GM21737 (cell line): ENCODE data around the gene SCMH1.

Experiments
- ATAC-seq: cut with Tn5 transposase; IDR thresholded peaks from one replicate; pipeline ENCODE4 v1.9.1; 2021; ENCODE audit warnings: mild to moderate bottlenecking, moderate library complexity; ENCODE audit not compliant: unreplicated experiment

The SCMH1 gene

DNA sequence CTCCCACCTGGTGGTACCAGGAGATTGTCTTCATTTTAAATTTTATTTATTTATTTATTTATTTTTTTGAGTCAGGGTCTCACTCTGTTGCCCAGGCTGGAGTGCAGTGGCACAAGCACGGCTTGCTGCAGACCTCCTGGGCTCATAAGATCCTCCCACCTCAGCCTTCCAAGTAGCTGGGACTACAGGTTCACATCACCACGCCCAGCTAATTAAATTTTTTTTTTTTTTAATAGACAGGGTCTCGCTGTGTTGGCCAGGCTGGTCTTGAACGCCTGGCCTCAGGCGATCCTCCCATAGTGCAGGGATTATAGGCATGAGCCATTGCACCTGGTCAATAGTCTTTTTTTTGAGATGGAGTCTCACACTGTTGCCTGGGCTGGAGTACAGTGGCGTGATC is 229.1 kb downstream of the SCMH1 start:
- no peak for ATAC-seq

DNA sequence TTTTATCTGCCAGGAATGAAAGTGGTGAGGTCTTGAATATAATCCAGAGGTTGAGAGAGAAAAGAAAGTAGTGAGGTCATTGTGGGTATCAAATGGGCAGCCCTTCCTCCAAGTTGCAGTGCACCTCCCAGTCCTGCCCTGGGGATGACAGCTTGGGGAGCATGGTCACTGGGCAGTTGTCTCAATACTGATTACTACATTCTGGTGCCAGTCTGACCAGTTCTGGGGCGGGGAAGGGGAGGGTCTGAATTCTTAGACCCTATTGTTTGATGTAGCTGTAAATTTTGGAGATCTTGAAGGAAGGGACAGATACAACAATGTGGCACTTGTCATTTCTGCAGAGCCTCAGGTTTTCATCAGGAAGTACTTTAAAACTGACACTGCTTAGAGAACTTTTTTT is 231.8 kb downstream of the SCMH1 start:
- no peak for ATAC-seq

DNA sequence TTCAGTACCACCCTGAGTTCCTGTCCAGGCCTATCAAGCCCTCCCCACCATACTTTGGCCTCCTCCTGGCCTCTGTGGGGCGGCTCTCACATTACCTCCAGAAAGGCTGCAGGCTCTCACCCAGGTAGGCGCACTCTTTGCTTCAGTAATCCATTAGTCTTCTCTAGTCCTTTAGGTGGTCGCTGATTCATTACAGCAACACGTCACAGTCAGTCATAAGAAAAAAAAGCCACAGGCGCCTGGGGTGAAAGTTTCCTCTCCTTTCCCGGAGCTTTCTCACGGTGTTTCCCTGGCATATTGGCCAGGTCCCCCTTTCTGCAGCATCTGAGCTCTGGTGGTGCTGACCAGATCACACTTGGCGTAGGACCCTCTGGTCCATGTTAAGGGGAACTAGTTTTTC is 232.6 kb downstream of the SCMH1 start:
- no peak for ATAC-seq

DNA sequence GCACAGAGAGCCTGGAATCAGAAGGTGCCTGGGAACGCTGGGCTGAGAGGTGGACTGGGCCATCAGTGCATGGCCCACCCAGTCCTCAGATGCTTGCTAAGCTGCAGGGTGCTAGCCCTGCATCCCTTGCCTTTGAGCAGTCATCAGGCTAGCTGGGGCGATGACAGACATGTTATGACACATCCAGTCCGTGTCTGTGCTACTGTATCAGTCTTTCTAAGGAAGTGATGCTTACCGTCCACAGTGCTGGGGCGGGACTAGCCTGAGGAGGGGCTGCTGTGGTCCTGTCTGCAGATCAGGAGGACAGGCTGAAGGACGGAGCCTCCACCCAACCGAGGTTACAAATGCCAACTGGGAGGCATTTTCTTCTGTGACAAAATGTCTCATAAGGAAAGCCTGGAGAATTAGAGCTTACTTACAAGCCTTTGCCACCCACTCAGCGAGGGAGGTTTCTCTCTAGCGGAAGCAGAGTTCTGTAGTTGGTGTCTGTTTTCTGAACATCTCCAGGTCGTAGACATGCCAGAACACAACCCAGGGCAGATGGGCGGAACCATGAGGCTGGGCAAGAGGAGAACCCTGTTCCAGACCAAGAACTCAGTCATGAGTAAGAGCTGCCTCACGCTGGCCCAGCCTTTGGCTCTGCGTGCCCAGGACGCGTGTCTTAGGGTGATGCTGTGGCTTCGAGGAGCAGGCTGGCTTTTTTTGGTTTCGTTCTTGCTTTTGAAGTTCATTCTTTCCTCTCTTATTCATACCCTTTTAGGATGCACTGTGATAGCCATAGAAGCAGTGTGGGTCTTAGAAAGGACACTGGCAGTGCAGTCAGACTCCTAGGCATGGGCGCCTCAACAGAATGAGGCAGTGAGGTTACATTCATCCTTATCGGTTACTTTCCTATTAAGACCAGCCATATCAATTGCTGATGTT is 234.9 kb downstream of the SCMH1 start:
- ATAC-seq = no peak

DNA sequence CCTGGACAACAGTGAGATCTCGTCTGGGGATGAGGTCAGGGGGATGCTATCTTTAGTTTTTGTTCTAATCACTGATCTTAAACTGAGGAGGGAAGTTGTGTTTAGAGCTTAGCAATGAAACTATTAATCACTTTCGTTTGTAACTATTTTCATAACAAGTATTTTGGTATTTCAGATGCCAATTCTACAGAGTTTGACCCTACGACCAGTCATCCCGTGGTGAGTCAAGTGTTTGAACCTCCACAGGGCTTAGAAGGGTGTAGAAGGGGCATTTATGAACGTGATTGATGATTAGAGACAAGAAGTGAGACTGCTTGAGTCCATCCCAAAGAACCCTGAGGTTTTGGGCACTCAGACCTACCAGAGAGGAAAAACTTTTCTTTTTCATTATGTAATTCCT is 236.2 kb downstream of the SCMH1 start:
- ATAC-seq = no peak

DNA sequence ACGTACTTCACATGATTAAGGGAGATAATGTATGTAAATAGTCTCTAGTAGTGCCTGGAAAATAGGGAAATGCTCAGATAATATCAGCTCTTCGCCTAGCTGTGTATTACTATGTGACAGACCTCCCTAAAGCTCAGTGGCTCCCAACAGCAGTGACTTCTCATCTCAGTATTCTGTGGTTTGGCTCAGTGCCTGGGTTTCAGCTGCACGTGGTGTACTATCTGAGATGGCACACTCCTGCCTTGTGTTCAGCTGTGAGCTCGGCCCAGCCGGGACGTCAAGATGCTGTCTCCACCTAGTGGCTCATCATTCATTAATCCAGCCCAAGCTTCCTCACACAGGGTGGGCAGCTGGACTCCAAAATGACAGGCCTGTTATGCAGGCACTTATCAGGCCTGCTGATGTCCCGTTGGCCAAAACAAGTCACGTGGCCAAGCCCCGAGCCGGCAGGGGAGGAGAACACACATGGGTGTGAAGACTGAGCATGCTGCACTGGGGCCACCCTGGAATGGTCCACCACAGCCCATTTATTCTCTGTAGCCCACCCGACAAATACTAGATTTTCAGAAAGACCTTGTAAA is 238.4 kb downstream of the SCMH1 start:
- peak; percentile 97 for ATAC-seq

DNA sequence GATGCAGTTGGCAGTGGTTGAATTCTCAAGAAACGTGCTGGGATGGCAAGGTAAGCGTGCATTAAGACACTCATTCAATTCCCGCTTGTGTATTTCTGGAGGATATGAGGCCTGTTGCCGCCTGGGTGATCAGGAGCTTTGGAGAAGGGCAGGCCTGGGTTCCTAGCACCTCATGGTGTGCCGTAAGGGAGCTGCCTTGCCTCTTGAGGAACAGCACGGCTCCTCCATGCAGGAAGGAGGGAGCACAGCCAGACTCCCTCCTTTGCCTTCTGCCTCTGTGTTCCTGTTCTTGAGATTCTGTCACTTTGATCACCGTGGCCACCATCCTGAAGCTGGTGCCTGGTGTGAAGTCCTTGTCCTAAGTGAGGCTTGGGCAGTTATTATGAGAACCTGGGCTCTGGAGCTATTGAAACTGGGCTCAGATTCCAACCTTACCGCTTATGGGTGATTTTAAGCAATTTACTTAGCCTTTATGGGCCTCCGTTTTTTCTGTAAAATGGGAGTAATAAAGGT is 238.9 kb downstream of the SCMH1 start:
- no peak for ATAC-seq

DNA sequence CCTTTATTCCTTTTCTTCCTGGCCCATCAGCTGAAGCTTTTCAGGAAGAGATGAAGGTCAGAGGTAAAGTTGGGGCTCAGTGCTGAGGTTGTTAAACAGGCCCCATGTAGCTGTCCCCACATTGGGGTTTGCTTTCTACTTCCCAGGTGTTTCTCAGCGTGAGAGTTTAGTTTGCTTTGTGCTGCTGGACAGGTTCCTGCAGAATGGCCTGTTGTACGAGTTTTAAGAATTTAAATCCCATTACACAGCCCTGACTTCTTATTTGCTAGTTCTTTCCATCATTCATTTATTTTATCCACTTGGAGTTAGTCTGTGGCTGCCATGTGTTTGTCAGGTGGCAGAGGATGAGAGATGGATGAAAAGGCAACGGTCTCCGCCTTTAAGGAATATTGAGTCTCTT is 243.4 kb downstream of the SCMH1 start:
- no peak for ATAC-seq

DNA sequence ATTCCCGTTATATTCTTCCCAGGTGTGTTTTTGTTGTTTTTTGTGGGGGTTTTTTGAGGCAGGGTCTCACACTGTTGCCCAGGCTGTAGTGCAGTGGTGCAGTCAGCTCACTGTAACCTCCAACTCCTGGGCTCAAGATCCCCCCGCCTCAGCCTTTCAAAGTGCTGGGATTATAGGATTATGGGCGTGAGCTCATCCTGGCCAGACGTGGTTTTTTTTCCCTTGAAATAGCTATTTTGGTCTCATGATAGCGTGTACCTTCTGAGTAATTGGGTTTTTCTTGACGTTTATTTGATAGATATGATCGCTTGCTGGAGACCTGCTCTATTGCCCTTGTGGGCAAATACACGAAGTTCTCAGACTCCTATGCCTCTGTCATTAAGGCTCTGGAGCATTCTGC is 245.0 kb downstream of the SCMH1 start:
- no peak for ATAC-seq

DNA sequence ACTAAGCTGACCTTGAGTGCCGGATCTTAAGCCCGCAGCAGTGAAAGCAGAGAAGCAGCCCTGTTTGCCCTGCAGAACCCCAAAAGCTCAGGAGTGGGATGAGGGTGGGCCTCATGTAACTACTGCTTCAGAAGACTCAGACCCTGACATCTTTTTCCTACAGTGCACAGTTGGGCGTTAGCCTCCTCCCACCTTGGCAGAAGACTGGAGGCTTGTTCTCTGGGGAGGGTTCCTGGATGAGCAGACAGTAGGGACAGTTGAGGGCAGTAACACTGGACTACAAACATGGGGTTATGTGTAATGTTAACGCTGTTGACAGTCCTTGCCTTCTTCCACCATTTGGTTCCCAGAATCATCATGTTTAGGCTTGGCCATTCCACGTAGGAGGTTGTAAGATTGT is 253.0 kb downstream of the SCMH1 start:
- ATAC-seq = no peak

DNA sequence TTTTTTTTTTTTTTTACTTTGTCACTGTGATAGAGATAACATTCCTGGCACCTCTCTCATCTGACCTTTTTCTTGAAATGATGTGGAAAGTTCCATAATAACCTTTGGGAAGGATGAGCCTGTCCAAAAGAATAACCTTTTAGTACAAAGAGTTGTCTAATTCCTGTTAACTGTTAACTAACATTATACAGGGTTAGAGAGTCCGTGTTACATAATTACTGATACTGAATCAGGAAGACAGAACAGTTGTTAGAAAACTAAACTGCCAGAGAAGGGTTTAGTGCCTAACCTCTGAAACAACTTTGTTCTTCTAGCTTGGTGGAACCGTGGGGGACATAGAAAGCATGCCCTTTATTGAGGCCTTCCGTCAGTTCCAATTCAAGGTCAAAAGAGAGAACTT is 253.8 kb downstream of the SCMH1 start:
- no peak for ATAC-seq

DNA sequence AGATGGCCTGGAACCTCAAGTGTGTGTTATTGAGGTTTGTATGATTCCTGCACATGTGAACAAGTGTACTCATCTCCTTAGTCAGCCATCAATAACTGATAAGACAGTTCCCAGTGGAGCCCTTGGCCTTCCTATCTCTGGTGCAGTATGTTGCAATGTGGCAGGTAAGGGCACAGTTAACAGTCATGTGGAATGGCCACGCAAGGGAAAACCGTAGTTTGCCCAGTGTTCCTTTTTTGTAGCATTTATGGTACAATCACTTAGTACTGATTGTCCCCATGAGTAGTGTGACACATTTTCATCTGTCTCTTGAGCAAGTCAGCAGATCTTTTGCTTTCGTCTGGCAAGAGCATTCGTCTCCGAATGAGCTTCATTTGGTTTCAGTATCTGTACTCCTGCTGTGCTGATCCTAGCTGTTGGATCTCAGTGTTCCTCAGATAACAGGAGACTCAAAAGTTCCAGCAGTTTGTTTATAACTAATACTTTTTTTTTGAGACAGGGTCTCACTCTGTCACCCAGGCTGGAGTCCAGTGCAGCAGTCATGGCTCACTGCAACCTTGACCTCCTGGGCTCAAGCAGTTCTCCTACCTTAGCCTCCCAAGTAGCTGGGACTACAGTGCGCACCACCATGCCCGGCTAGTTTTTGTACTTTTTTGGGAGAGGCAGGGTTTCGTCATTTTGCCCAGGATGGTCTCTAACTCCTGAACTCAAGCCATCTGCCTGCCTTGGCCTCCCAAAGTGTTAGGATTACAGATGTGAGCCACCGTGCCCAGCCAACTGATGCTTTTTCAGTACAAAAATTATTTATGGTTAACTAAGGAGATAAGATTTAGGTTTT is 254.4 kb downstream of the SCMH1 start:
- ATAC-seq = no peak

DNA sequence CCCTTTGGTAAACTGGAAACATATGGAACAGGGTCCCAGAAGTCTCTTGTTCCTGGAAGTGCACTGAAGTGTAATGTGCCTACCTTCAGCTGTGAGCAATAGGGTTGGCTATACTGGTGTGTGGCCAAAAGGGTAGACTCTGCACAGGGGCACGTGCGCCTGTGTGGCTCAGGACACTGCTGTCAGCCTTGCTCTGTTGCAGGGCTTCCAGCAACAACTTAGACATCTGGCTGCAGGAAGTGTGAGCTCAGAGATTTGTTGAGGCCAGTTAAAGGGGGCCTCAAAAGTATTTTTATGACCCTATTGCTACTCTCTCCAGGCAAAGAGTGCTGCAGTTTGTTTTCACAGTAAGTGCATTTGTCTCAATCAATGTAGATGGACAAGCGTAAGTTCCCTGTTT is 255.2 kb downstream of the SCMH1 start:
- ATAC-seq = no peak

DNA sequence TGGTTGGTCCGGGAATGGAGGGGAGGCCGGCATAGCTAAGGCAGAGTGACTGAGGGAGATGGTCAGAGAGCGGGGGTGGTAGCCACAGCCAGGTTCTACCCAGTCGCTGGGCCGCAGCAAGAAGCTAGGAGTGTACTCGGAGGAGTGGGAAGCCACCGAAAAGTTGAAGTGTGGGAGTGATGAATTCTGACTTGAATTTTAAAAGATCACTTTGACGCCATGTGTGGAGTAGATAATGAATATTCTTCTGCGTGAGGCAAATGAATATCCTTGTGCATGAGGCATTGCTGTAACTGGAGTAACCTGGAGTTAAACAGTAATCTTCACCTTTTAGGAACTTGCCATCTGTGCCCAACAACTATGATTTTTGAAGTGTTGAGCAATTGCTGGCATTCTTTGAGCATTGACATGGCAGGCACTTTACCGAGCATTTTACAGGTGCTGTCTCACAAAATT is 255.8 kb downstream of the SCMH1 start:
- no peak for ATAC-seq

DNA sequence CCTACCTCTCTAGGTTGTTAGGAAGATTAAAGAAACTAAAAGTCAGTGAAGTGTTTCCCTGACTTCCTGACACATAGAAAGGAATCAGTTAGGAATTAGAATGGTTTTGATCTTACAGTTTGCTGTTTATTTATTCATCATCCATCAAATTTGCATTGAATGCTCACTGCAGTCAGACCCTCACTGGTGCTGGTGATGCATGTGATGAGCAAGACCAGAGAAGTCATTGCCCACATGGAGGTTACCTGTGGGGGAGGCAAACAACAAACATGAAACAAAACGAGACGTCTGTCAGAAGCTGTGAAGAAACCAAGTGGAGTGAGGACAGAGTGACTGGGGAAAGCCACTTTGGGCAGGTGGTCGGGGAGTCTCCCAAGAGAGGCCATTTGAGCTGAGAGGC is 256.2 kb downstream of the SCMH1 start:
- no peak for ATAC-seq

DNA sequence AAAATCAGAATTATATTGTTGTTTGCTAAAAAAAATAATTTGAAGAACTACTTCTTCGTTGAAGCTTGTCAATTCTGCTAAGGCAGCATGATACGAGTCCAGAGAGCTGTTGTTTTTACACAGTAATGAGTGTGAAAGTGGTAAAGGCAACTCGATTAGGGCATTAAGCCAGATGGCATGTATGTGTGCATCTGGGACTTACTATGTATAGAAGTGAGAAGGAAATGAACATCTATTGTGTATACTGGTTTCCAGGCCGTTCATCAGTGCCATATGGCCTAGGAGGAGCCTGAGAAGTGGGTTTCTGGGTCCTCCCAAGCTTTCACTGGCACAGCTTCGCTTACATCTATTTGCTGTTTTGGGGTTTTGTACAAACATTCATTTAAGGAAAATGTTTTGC is 256.9 kb downstream of the SCMH1 start:
- ATAC-seq = no peak

DNA sequence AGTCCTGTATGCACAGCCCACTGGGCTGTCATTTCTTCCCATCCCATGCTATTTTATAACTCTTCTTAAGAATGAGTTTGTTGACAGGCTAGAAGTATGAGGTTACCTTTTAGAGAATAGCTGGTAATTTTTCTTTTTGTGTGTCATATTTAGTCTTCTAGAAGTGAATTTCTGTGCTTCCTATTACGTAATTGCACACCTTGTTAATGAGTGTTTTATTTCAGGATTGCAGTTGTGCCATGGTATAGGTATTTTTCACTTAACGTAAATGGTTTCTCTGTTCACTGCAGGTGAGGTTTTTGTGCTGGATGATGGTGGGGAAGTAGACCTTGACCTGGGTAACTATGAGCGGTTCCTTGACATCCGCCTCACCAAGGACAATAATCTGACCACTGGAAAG is 257.6 kb downstream of the SCMH1 start:
- ATAC-seq = no peak

DNA sequence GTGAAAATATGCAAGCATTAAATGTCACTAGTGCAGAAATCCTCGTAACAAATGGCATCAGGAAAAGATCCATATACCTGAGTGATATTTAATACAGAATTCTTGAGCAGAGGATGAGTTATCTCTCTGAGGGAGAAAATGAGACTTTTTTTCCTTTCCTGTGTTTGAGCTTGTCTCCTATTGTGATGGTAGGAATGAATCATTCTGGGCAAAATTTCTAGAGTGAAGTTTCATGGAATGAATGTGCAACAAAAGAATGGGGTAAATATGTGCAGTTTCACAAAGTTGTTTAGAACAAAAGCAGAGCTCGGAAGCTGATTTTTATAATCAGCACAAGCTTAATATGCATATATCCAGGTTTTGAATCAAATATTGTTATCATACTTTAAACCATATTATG is 258.0 kb downstream of the SCMH1 start:
- ATAC-seq = no peak

DNA sequence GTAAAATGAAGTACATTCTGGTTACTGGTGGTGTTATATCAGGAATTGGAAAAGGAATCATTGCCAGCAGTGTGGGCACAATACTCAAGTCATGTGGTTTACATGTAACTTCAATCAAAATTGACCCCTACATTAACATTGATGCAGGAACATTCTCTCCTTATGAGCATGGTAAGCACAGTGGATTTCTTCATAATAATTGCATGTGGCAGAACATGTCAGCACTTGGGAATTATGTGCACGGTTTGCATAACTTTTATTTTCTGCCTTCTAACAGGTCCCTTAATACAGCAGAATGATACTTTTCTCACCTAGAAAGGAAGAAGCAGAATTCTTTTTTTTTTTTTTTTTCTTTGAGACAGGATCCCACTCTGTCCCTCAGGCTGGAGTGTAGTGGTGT is 258.8 kb downstream of the SCMH1 start:
- ATAC-seq = no peak

DNA sequence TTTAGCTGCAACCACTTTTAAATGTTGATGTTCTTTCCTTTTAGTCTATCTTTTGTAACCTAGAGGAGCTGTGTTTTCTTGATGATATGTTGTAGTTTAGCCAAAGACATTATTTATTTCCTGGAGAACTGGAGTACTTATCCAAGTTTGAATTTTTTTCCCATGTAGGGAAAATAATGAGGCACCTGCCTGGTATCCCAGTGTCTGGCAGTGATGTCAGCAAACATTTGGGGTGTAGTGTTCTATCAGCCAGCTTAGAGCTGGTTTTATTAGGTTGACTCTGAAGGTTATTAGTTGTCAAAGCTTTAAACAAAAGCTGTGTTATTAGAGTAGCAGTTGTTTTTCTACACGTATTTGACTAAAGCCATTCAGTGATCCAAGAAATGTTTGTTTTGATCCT is 259.4 kb downstream of the SCMH1 start:
- no peak for ATAC-seq

DNA sequence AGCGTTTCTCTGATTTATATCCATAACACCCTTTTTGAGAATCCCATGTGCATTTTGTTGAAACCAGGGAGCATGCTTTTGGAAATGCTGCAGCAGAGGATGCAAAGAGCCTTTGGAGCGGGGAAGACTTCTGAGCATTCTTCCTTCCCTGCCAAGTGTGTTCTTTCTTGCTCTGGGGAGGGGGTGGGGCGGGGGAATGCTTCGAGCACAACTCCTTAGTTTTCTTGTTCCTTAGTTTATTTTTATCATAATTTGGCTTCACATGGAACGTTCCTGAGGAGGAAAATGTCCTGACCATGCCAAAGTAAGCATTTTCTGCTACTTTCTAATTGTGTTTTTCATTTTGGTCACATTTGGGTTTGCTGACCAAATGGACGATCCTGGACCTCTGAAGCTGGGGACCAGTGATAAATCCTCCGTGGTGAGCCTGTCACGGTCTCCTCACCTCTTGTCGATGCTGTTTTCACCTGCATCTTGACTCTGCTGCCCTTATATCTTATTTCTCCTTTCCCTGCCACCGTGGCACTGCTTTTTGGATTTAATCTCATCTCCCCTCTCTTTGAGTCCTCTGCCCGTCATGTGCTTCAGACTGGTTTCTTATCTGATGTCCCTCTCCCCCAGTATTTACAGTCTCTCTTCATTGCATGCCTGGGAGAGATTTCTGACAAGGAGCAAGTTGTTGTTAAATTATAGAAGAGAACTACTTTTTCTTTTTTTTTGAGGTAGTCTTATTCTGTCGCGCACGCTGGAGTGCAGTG is 260.2 kb downstream of the SCMH1 start:
- ATAC-seq = no peak
